Left lung (tissue), 10 donors: ENCODE results near the gene SLC4A11. TPM values are rescaled to one million over a fixed set of nuclear protein-coding genes. Genes with fewer than 3 reads are reported as not detected.

ENCODE experiments used
- ATAC-seq: fragments of 200-7000 bp; cut with Tn5 transposase; one replicate; pipeline ENCODE4 v1.9.1; 2020; ENCODE audit warnings: moderate library complexity
- DNase-seq, 4 donors: peaks; one replicate each; pipeline ENCODE4 v3.0.0-alpha.2; 2013 to 2020
- H3K27ac ChIP-seq, 2 donors: fragments of 200-600 bp; sonication (generic) in 1 of 2; one replicate each; pipeline versions ENCODE4 v1.5.0 to v1.8.0; 2020 to 2021
- H3K27me3 ChIP-seq, 2 donors: fragments of 200-600 bp; sonication (generic) in 1 of 2; one replicate each; pipeline versions ENCODE4 v1.5.0 to v1.8.0; 2020 to 2021
- H3K36me3 ChIP-seq, 2 donors: fragments of 200-600 bp; sonication (generic) in 1 of 2; one replicate each; pipeline versions ENCODE4 v1.5.0 to v1.8.0; 2020 to 2021
- H3K4me1 ChIP-seq, 2 donors: fragments of 200-600 bp; one replicate each; pipeline ENCODE4 v1.8.0; 2021
- H3K4me3 ChIP-seq, 2 donors: fragments of 200-600 bp; sonication (generic) in 1 of 2; one replicate each; pipeline versions ENCODE4 v1.5.0 to v1.8.0; 2020 to 2021; ENCODE audit warnings: mild to moderate bottlenecking in 1 of 2
- H3K9me3 ChIP-seq, 2 donors: fragments of 200-600 bp; sonication (generic) in 1 of 2; one replicate each; pipeline versions ENCODE4 v1.5.0 to v1.8.0; 2020 to 2021
- intact Hi-C, 2 donors: fragments of 100-400 bp; cut with DNase I; formaldehyde crosslinking; loops; one replicate each; pipeline versions ENCODE4 v1.11.2 to v1.14.2; 2022
- polyA plus RNA-seq, 6 donors: library from polyadenylated mRNA; unstranded; fragments of 120-200 nt; gene quantifications; one replicate each; pipeline ENCODE4 v1.2.1, GENCODE V29; 2013; ENCODE audit not compliant: insufficient read length in 6 of 6
- total RNA-seq, 2 donors: library from RNA; stranded (reverse); fragmentation: NEBNext Ultra II Directional; extraction: Animal tissue kit (Norgen Biotek cat#: 25700); gene quantifications; one replicate each; pipeline ENCODE4 v1.2.1, GENCODE V29; 2021
- TF ChIP-seq, protein P1 (sequence below), 2 donors: fragments of 200-600 bp; sonication (generic) in 1 of 2; IDR thresholded peaks; one replicate each; pipeline versions ENCODE4 v1.5.0 to v1.8.0; 2021; ENCODE audit warnings: antibody characterized with exemption in 2 of 2
- donor health status: DM: no; HTN: yes; CAD: no.
- donor health status: DM: no; HTN: no; CAD: no.

The SLC4A11 gene
- total and polyA plus RNA-seq, 8 donors, result 0.44 to 4.8 (median 0.96) TPM

DNA sequence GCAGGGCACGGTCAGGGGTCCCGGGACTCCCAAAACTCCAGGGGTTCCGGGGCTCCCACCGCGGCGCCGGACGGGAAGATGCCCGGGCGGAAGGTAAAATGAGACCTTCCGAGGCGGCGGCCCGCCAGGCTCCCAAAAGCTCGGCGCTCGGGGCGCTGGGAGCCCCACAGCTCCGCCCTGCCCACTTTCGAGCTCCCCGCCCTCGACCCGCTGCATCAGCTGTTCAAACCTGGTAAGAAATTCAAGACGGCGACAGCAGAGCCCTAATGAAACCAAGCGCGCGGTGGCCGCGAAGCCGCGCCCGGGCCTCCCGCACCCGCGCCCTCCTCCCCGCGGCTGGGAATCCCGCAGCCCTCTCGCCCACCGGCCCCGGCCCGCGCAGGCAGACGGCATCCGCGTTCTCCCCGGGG lies 369 bp downstream of the SLC4A11 start:
- Histone ChIP-seq H3K27ac (no peak overlapping the region), H3K27me3 (peaks cover 19 to 93% of the 10 kb centered on the region in 2 donors), H3K4me3 (peak overlapping the region; percentile 73 to 79), H3K4me1 (peaks cover 8 to 28% of the 10 kb centered on the region in 2 donors), H3K36me3 (no peaks in the 10 kb centered on the region), H3K9me3 (no peaks in the 10 kb centered on the region)
- intact Hi-C loops, result no loop called here
- TF ChIP-seq, protein P1, sequence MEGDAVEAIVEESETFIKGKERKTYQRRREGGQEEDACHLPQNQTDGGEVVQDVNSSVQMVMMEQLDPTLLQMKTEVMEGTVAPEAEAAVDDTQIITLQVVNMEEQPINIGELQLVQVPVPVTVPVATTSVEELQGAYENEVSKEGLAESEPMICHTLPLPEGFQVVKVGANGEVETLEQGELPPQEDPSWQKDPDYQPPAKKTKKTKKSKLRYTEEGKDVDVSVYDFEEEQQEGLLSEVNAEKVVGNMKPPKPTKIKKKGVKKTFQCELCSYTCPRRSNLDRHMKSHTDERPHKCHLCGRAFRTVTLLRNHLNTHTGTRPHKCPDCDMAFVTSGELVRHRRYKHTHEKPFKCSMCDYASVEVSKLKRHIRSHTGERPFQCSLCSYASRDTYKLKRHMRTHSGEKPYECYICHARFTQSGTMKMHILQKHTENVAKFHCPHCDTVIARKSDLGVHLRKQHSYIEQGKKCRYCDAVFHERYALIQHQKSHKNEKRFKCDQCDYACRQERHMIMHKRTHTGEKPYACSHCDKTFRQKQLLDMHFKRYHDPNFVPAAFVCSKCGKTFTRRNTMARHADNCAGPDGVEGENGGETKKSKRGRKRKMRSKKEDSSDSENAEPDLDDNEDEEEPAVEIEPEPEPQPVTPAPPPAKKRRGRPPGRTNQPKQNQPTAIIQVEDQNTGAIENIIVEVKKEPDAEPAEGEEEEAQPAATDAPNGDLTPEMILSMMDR (IDR thresholded peaks at IDR 0.05), result no peak
- ATAC-seq (peak; percentile 26), DNase-seq (peak in 1 of 4 donors; percentile 85)

DNA sequence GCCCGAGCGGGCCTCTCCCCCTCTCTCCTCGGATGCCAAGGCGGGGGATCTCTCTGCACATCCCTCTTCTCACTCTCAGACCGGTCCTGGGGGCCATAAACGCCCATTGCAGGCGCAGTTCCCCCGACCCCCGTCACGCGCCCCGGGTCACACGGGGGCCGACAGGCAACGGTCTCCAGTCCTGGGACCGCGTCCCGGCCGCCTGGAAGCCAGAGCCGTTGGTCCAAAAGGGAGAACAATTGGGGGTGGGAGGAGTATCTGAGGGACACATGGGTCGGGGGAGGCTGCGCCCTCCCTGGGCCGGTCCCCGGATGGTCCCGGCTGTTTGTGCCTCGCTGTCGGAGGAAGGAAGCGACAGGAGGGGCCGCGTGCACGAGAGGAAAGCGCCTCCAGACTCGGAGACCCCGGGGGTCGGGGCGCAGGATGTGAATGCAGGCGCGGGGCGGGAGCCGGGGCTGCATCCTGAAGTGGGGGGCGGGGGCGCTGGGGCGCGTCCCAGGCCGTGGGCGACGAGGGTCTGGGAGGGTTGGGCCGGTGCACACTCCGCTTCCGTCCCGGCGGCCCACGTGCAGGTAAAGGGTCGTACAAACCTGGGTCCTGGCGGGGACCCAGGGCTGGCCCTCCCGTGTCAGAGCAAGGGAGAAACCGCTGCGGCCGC lies 903 bp downstream of the SLC4A11 start:
- H3K27me3 ChIP-seq, result peaks cover 19 to 88% of the 10 kb centered on the region in 2 donors

DNA sequence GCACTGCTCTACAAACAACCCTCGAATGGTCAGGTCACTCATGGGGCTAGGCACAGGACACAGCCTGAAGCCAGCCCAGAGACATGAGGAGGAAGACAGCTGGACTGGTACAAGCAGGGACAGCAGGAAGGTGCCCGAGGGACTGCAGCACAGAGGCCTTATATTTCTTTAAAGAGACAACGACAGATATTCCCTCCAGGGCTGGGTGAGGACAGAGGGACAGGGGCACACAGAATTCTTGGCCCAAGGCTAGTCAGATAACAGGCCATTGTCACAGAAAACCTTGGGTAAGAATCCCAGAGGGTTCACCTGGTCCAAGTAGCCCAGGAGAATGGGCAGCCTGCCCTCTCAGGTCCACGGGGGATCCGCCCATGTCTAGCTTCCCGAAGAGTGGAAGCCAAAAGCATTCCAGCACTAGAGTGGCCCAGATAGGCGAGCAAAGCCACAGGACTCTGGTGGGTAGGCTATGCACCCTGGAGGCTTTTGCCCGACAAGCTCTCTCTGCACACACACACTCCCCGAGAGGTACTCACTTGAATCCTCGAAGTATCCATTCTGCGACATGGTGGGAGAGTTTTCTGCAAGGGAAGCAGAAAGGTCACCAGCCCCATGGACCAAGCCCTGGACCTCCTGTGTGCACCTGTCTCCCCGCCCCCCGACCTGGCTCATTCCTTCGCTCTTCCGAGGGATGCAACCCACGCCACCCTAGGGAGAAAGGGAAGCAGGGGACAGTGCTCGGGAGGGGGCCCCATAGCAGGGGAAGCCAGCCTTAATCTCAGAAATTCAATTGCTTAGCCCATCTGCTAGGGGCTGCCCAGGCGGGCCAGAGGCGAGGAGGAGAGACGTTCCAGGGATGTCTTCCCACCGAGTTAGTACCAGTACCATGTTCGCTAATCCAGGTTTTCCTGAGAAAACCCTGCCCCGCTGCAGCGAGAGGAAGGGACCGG lies 1.7 kb downstream of the SLC4A11 start:
- TF ChIP-seq, protein P1 (IDR thresholded peaks at IDR 0.05), result no peak
- H3K36me3 ChIP-seq, result no peaks in the 10 kb centered on the region
- DNase-seq (no peak), ATAC-seq (no peak)
- peak overlapping the region in 1 of 2 donors; percentile 79 for H3K4me3 ChIP-seq
- intact Hi-C loops, result no loop called here
- no peak overlapping the region for H3K27ac ChIP-seq
- peaks cover 19 to 80% of the 10 kb centered on the region in 2 donors for H3K27me3 ChIP-seq
- H3K4me1 ChIP-seq, result peaks cover 8 to 28% of the 10 kb centered on the region in 2 donors
- H3K9me3 ChIP-seq, result no peaks in the 10 kb centered on the region

More for the DNA sequence above, 903 bp downstream of the SLC4A11 start:
- DNase-seq (peak in 1 of 4 donors; percentile 77), ATAC-seq (no peak)
- H3K27ac ChIP-seq, result no peak overlapping the region
- no peaks in the 10 kb centered on the region for H3K9me3 ChIP-seq
- intact Hi-C loops, result no loop called here
- H3K4me3 ChIP-seq, result peak overlapping the region; percentile 73 to 79
- H3K36me3 ChIP-seq, result no peaks in the 10 kb centered on the region
- peaks cover 8 to 28% of the 10 kb centered on the region in 2 donors for H3K4me1 ChIP-seq
- TF ChIP-seq, protein P1 (IDR thresholded peaks at IDR 0.05), result no peak

DNA sequence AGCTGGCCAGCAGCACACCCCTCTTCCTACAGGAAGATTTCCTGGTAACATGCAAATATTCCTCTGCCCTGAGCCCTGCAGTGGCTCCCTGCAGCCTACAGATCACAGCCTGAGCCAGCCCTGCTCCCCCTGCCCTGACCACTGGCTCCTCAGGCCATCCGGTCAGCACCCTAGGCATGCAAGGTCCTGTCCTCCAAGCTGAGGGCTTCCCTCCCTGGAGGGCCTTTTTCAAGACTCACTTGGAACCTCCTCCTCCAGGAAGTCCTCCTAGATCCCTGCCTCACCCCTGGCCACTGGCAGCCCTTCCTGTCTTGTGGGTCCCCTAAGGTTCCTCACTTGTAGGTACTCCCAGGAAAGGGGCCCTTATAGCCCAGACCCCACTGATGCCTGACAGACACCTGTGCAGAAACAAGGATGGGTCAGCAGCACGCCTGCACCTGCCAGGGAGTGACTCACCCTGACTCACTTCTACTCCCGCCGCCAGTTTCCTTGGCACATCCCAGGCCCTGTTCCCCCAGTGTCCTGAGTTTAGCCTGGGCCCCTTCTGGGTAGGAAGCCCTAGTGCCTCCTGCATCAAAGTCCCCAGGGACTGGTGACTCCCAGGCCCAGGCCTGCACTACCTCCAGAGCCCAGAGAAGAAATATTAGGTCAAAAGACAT lies 3.2 kb downstream of the SLC4A11 start:
- H3K27me3 ChIP-seq, result peaks cover 19 to 65% of the 10 kb centered on the region in 2 donors
- H3K9me3 ChIP-seq, result no peaks in the 10 kb centered on the region
- H3K36me3 ChIP-seq, result no peaks in the 10 kb centered on the region
- no peak for ATAC-seq
- DNase-seq, result no peak
- TF ChIP-seq, protein P1 (IDR thresholded peaks at IDR 0.05), result no peak
- no peak overlapping the region for H3K4me3 ChIP-seq
- H3K27ac ChIP-seq, result no peak overlapping the region
- intact Hi-C loops, result no loop called here
- peaks cover 8 to 28% of the 10 kb centered on the region in 2 donors for H3K4me1 ChIP-seq
